SU-DHL-6 (cell line): Measurements from ENCODE around the gene NTSR1.

ENCODE experiments used
- CTCF ChIP-seq: fragments of 200-600 bp; sonication (generic); IDR thresholded peaks from one replicate; pipeline ENCODE4 v1.5.1; 2017; ENCODE audit warnings: antibody characterized with exemption, mild to moderate bottlenecking, low read length, moderate library complexity; ENCODE audit not compliant: insufficient read depth, poor library complexity, severe bottlenecking
- EZH2phosphoT487 ChIP-seq: fragments of 200-600 bp; sonication (generic), shearing (Covaris generic); conservative IDR thresholded peaks from 2 replicates; pipeline ENCODE4 v1.6.1; 2018; ENCODE audit warnings: mild to moderate bottlenecking, antibody characterized with exemption, low read length, moderate library complexity, mixed read lengths

DNA sequence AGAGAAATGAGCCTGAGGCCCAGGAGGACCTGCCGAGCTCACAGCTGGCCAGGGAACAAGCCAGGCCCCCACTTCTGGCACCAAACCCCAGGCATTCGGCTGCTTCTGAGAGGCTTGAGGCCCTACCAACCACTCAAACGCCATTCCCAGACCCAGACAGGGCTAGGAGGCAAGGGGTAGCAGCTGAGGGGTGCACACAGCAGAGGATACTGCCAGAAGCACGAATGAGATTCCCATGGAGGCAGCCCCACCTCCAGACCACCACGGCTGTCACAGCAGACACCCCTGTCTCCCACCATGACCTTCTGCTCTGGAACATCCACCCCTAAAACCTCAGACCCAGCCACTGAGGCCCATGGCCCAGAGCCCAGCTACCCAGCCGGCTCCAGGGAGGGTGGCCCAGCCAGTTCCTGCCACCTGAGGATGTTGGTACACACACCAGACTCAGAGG is 36.1 kb downstream of the NTSR1 start:
- TF ChIP-seq CTCF (no peak), EZH2phosphoT487 (no peak)
